Measurements from ENCODE around the gene NAA16. TPM values are rescaled to one million over a fixed set of nuclear protein-coding genes. Genes with fewer than 3 reads are reported as not detected.

Gene NAA16
- total RNA-seq, 1 experiment from 2014 or later, result 27.2 TPM

DNA sequence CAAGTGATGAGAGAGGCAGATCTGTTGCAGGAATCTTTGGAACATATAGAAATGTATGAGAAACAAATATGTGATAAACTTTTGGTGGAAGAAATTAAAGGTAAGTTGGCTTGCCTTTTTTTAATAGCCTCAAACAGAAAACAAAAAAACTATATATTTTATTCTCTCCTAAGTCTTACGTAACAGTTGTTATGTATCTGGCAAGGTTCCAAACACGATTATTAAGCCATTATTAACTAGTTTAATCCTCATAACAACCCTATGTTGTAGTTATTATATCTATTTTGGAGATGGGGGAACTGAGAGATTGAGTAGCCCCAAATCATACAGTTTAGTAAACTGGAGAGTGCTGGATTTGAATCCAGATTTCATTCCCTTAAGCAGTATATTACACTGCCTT is 14.7 kb downstream of the NAA16 start:
- no peak for DNase-seq (ENCODE audit: low spot score)
- ChIA-PET CTCF (interaction anchor here (0.6 kb wide), 1 partner anchor 16 kb away, joined by 3 read pairs; no protein-coding TSS in a partner anchor), POLR2A (ENCODE audit: low non-redundant PET) (no interaction called here)
- no TSS peak for BruUV-seq (replicated peaks)
- intact Hi-C loops (cut with micrococcal nuclease; ENCODE audit: unreplicated experiment), result no loop called here
- no peak overlapping the region for H3K27ac ChIP-seq (ENCODE audit: low read depth, low read length, poor library complexity, severe bottlenecking)
- H3K27me3 ChIP-seq (replicated peaks; ENCODE audit: insufficient read depth, low read depth, low read length, poor library complexity), result no peaks in the 10 kb centered on the region
- H3K4me1 ChIP-seq (ENCODE audit: insufficient read depth, low read length, poor library complexity, severe bottlenecking), result no peaks in the 10 kb centered on the region
- H3K9me3 ChIP-seq (ENCODE audit: low read depth, low read length, poor library complexity, severe bottlenecking), result no peaks in the 10 kb centered on the region
- TF ChIP-seq EZH2 (IDR thresholded peaks at IDR 0.05; ENCODE audit: borderline replicate concordance, low read depth, low read length, poor library complexity, severe bottlenecking), result no peak
- TF ChIP-seq, protein P1, sequence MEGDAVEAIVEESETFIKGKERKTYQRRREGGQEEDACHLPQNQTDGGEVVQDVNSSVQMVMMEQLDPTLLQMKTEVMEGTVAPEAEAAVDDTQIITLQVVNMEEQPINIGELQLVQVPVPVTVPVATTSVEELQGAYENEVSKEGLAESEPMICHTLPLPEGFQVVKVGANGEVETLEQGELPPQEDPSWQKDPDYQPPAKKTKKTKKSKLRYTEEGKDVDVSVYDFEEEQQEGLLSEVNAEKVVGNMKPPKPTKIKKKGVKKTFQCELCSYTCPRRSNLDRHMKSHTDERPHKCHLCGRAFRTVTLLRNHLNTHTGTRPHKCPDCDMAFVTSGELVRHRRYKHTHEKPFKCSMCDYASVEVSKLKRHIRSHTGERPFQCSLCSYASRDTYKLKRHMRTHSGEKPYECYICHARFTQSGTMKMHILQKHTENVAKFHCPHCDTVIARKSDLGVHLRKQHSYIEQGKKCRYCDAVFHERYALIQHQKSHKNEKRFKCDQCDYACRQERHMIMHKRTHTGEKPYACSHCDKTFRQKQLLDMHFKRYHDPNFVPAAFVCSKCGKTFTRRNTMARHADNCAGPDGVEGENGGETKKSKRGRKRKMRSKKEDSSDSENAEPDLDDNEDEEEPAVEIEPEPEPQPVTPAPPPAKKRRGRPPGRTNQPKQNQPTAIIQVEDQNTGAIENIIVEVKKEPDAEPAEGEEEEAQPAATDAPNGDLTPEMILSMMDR (conservative IDR thresholded peaks at IDR 0.05; ENCODE audit: low read depth, low read length), result no peak
- no peak overlapping the region for H3K4me3 ChIP-seq (ENCODE audit: low read depth, low read length, poor library complexity, severe bottlenecking)
- peaks cover 23% of the 10 kb centered on the region for H3K36me3 ChIP-seq (ENCODE audit: insufficient read depth, low read length, poor library complexity, severe bottlenecking)

DNA sequence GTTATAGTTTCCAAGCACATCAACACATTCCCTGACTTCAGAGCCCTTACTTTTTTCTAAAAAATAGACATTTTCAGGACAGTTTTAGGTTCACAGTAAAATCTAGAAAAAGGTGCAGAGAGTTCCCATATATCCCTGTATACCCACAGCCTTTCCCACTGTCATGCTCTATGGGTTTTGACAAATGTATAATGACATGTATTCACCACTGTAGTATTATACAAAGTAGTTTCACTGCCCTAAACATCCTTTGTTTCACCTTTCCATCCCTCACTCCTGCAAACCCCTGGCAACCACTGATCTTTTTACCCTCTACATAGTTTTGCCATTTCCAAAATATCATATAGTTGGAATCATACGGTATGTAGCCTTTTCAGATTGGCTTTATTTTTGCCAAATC is 15.6 kb downstream of the NAA16 start:
- POLR2A ChIA-PET (ENCODE audit: low non-redundant PET), result no interaction called here
- no peak for DNase-seq (ENCODE audit: low spot score)
- BruUV-seq (replicated peaks), result no TSS peak
- intact Hi-C loops (cut with micrococcal nuclease; ENCODE audit: unreplicated experiment), result no loop called here
- Histone ChIP-seq H3K4me3 (ENCODE audit: low read depth, low read length, poor library complexity, severe bottlenecking) (no peak overlapping the region), H3K36me3 (ENCODE audit: insufficient read depth, low read length, poor library complexity, severe bottlenecking) (peaks cover 23% of the 10 kb centered on the region), H3K27me3 (replicated peaks; ENCODE audit: insufficient read depth, low read depth, low read length, poor library complexity) (no peaks in the 10 kb centered on the region), H3K4me1 (ENCODE audit: insufficient read depth, low read length, poor library complexity, severe bottlenecking) (no peaks in the 10 kb centered on the region), H3K27ac (ENCODE audit: low read depth, low read length, poor library complexity, severe bottlenecking) (no peak overlapping the region), H3K9me3 (ENCODE audit: low read depth, low read length, poor library complexity, severe bottlenecking) (no peaks in the 10 kb centered on the region)
- CTCF ChIA-PET, result no interaction called here
- TF ChIP-seq, protein P1 (conservative IDR thresholded peaks at IDR 0.05; ENCODE audit: low read depth, low read length), result no peak
- TF ChIP-seq EZH2 (IDR thresholded peaks at IDR 0.05; ENCODE audit: borderline replicate concordance, low read depth, low read length, poor library complexity, severe bottlenecking), result no peak

DNA sequence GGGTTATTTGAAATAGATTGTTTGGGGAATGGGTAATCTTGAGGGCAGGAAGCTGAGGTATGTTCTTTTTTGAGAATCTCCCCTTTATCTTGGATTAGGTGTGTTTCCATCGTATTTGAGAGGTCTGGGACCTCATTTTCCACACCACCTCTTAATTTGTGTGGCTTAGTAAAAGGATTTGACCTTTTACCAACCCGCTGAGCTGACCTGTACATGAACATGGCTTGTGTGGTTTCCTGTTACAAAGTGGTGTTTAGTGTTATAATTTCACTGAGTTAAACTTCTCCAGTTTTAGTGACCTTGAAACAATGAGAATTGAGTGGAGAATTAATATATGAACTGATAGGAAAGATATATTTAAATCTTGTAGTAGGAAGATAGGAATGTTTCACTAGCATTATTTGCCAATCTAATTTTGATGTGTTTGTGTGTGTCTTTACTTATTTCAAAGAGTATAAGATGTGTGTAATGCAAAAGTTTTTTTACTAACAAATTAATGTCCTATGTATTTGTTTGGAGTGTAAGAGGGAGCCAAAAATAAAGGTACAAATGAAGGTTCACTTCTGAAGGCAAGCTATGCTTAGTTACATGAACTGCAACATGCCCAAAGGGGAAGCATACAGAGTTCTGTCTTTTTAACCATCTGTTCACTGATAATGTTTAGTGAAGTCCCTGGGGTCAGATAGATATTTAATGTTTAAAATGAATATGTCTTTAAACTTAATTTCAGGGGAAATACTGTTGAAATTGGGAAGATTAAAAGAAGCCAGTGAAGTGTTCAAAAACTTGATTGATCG is 17.1 kb downstream of the NAA16 start:
- DNase-seq (ENCODE audit: low spot score), result no peak
- intact Hi-C loops (cut with micrococcal nuclease; ENCODE audit: unreplicated experiment), result no loop called here
- Histone ChIP-seq H3K36me3 (ENCODE audit: insufficient read depth, low read length, poor library complexity, severe bottlenecking) (peaks cover 23% of the 10 kb centered on the region), H3K4me3 (ENCODE audit: low read depth, low read length, poor library complexity, severe bottlenecking) (no peak overlapping the region), H3K27me3 (replicated peaks; ENCODE audit: insufficient read depth, low read depth, low read length, poor library complexity) (no peaks in the 10 kb centered on the region), H3K27ac (ENCODE audit: low read depth, low read length, poor library complexity, severe bottlenecking) (no peak overlapping the region), H3K9me3 (ENCODE audit: low read depth, low read length, poor library complexity, severe bottlenecking) (no peaks in the 10 kb centered on the region), H3K4me1 (ENCODE audit: insufficient read depth, low read length, poor library complexity, severe bottlenecking) (no peaks in the 10 kb centered on the region)
- BruUV-seq (replicated peaks), result no TSS peak
- ChIA-PET CTCF (no interaction called here), POLR2A (ENCODE audit: low non-redundant PET) (no interaction called here)
- no peak for TF ChIP-seq EZH2 (IDR thresholded peaks at IDR 0.05; ENCODE audit: borderline replicate concordance, low read depth, low read length, poor library complexity, severe bottlenecking)
- TF ChIP-seq, protein P1 (conservative IDR thresholded peaks at IDR 0.05; ENCODE audit: low read depth, low read length), result no peak
